Tibial artery (tissue), 4 donors: ENCODE measurements around the gene JMJD1C.

Experiments used
- DNase-seq, 2 donors: peaks; one replicate each; pipeline ENCODE4 v3.0.0-alpha.2; 2019
- H3K27ac ChIP-seq, 2 donors: fragments of 200-600 bp; sonication (generic) in 1 of 2; 1 replicate in 1 of 2; 2 replicates in 1 of 2; pipeline ENCODE4 v1.5.1; 2018 to 2019; ENCODE audit warnings: mild to moderate bottlenecking in 1 of 2
- H3K27me3 ChIP-seq, 2 donors: fragments of 200-600 bp; sonication (generic) in 1 of 2; one replicate each; pipeline versions ENCODE4 v1.5.1 to v1.6.0; 2016 to 2019
- H3K36me3 ChIP-seq, 3 donors: fragments of 200-600 bp; sonication (generic) in 2 of 3; one replicate each; pipeline ENCODE4 v1.5.1; 2016 to 2019; ENCODE audit warnings: mild to moderate bottlenecking in 2 of 3
- H3K4me1 ChIP-seq, 4 donors: fragments of 200-600 bp; sonication (generic) in 2 of 4; 1 replicate in 3 of 4; 2 replicates in 1 of 4; pipeline ENCODE4 v1.5.1; 2016 to 2019
- H3K4me3 ChIP-seq, 2 donors: fragments of 200-600 bp; sonication (generic) in 1 of 2; 1 replicate in 1 of 2; 2 replicates in 1 of 2; pipeline ENCODE4 v1.5.1; 2018 to 2019; ENCODE audit warnings: mild to moderate bottlenecking in 2 of 2
- H3K9me3 ChIP-seq, 3 donors: fragments of 200-600 bp; sonication (generic) in 1 of 3; one replicate each; pipeline ENCODE4 v1.5.1; 2016 to 2019
- intact Hi-C: fragments of 100-400 bp; cut with DNase I; formaldehyde crosslinking; loops from one replicate; pipeline ENCODE4 v1.15.0; 2023; ENCODE audit warnings: low total_unique reads
- TF ChIP-seq, protein P1 (sequence below), 2 experiments: fragments of 200-600 bp in 1 of 2; fragments of 450-650 bp in 1 of 2; IDR thresholded peaks; one replicate each; pipeline ENCODE4 v1.5.1; 2017 to 2019; ENCODE audit warnings: antibody characterized with exemption in 2 of 2, mild to moderate bottlenecking in 1 of 2, moderate library complexity in 1 of 2

The JMJD1C gene

DNA sequence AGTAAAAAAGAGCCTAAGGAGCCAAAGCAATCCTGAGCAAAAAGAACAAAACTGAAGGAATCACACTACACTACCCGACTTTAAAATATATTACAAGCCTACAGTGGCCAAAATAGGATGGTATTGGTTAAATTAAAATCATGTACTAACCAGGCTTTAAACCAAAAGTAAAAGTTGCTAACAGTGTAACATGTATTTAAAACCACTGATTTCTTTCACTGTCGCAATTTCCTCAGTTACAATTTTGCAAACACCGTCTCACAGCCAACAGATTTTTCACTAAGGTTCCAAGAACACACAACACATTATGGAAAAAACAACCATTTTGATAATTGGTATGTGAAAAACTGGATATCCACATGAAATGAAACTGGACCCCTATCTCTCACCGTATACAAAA lies 74.0 kb downstream of the JMJD1C start:
- no peak for DNase-seq
- Histone ChIP-seq H3K4me3 (no peak overlapping the region), H3K36me3 (no peaks in the 10 kb centered on the region), H3K27ac (no peak overlapping the region), H3K27me3 (no peaks in the 10 kb centered on the region), H3K9me3 (peaks cover 0 to 8% (median 6%) of the 10 kb centered on the region in 3 donors), H3K4me1 (peaks cover 0 to 2% (median 0%) of the 10 kb centered on the region in 4 donors)
- intact Hi-C loops: no loop called here
- TF ChIP-seq, protein P1, sequence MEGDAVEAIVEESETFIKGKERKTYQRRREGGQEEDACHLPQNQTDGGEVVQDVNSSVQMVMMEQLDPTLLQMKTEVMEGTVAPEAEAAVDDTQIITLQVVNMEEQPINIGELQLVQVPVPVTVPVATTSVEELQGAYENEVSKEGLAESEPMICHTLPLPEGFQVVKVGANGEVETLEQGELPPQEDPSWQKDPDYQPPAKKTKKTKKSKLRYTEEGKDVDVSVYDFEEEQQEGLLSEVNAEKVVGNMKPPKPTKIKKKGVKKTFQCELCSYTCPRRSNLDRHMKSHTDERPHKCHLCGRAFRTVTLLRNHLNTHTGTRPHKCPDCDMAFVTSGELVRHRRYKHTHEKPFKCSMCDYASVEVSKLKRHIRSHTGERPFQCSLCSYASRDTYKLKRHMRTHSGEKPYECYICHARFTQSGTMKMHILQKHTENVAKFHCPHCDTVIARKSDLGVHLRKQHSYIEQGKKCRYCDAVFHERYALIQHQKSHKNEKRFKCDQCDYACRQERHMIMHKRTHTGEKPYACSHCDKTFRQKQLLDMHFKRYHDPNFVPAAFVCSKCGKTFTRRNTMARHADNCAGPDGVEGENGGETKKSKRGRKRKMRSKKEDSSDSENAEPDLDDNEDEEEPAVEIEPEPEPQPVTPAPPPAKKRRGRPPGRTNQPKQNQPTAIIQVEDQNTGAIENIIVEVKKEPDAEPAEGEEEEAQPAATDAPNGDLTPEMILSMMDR (IDR thresholded peaks at IDR 0.05): no peak

- Histone ChIP-seq H3K4me1 (peaks cover 0 to 12% (median 0%) of the 10 kb centered on the region in 4 donors), H3K4me3 (no peak overlapping the region), H3K27ac (no peak overlapping the region), H3K36me3 (no peaks in the 10 kb centered on the region), H3K27me3 (no peaks in the 10 kb centered on the region), H3K9me3 (peaks cover 0 to 8% (median 6%) of the 10 kb centered on the region in 3 donors)
- intact Hi-C loops: no loop called here
- DNase-seq: no peak
- TF ChIP-seq, protein P1 (IDR thresholded peaks at IDR 0.05): no peak
Observed at GRCh38 chr10:63390521-63390920, 75.3 kb downstream of the JMJD1C start.

DNA sequence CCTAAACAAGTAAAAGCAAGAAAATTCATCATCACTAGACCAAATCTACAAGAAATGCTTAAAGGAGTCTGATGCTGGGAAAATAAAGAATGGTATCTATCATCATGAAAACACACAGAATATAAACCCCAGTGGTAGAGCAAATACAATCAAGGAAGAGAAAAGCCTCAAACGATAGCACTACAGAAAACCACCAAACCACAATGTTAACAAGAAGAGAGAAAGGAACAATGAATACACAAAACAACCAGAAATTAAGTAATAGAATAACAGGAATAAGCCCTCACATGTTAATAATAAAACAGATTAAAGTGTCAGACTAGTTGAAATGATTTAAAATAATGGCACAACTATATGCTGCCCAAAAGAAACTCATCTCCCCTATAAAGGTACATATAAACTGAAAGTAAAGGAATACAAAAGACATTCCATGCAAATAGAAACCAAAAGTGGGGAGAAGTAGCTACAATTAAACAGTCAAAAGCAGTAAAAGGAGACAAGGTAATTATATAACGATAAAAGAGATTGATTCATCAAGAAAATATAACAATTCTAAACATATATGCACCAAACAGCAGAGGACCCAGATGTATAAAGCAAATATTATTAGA lies 77.3 kb downstream of the JMJD1C start:
- no peak for DNase-seq
- intact Hi-C loops: no loop called here
- no peak overlapping the region for H3K27ac ChIP-seq
- peaks cover 0 to 8% (median 6%) of the 10 kb centered on the region in 3 donors for H3K9me3 ChIP-seq
- H3K27me3 ChIP-seq: no peaks in the 10 kb centered on the region
- H3K4me3 ChIP-seq: no peak overlapping the region
- no peaks in the 10 kb centered on the region for H3K36me3 ChIP-seq
- TF ChIP-seq, protein P1 (IDR thresholded peaks at IDR 0.05): no peak
- peaks cover 0 to 12% (median 0%) of the 10 kb centered on the region in 4 donors for H3K4me1 ChIP-seq

GRCh38 chr10:63385254-63385653 lies 80.5 kb downstream of the JMJD1C start:
- Histone ChIP-seq H3K4me1 (peaks cover 0 to 12% (median 1%) of the 10 kb centered on the region in 4 donors), H3K27me3 (no peaks in the 10 kb centered on the region), H3K4me3 (no peak overlapping the region), H3K9me3 (peaks cover 0 to 1% (median 0%) of the 10 kb centered on the region in 3 donors), H3K36me3 (no peaks in the 10 kb centered on the region), H3K27ac (no peak overlapping the region)
- TF ChIP-seq, protein P1 (IDR thresholded peaks at IDR 0.05): no peak
- intact Hi-C loops: no loop called here
- no peak for DNase-seq

- TF ChIP-seq, protein P1 (IDR thresholded peaks at IDR 0.05): no peak
- Histone ChIP-seq H3K9me3 (no peaks in the 10 kb centered on the region), H3K4me1 (peaks cover 0 to 12% (median 1%) of the 10 kb centered on the region in 4 donors), H3K36me3 (peaks cover 0 to 5% (median 5%) of the 10 kb centered on the region in 3 donors), H3K27ac (no peak overlapping the region), H3K4me3 (no peak overlapping the region), H3K27me3 (no peaks in the 10 kb centered on the region)
- no peak for DNase-seq
- intact Hi-C loops: no loop called here
Observed at GRCh38 chr10:63384675-63385074, 81.1 kb downstream of the JMJD1C start.
